Superior temporal gyrus (tissue), 1 donor: ENCODE results near the gene DPYSL4.
"Not testable (repeated sequence)": the region's sequence is repeated elsewhere in the genome, so short reads cannot be mapped to it uniquely, and the experiment has no call there.

Experiments used
- DNase-seq: peaks from one replicate; pipeline ENCODE4 v3.0.0-alpha.2; 2016; ENCODE audit errors: extremely low spot score

DPYSL4 gene

DNA sequence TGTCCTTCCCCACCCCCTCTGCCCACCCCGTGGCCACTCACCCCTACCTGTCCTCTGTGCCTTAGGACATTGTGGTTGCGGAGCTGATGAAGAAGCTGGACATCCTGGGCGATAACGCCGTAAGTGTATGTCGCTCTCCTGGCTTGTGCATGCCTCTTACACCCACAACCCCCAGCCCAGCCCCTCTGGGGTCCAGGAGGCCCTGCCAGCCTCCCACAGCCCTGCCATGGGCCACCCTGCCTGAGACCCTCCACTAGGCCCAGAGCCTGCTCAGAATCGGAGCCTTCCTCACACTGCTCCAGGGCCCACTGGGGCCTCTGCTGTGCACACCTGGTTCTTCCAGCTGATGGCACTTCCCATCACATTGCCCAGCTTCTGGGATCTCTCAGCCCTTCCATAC is 36.8 kb upstream of the DPYSL4 start:
- no peak for DNase-seq

- no peak for DNase-seq
Observed at GRCh38 chr10:132150777-132151176, 36.0 kb upstream of the DPYSL4 start.

DNA sequence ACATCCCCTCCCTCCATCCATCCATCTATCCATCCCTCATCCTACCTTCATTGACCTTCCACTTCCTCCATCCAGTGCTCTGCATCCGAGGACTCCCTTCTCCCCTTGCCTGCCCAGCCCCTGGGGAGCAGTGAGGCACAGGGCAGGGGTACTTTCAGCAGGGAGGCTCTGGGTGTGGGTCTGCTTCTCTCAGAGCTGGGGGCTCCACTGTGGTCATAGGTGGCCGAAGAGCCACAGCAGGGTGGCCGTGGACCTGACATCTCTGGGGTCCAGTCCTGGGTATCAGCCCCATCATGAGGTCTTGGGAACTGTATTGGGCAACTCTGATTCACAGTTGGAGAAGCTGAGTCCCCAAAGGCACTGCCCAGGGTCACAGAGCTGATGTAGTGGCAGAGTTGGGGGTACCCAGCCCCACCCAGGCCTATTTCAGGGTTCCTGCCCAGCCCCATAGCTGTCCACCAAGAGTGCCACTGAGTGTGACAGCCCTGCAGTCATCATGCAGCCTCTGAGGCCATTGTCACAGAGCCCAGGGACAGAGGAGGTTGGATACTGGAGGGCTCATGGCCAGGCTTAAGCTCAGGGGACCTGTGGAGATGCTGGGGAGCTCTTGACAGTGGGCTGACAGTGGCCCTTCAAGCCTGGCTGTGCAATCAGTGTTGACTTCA is 35.3 kb upstream of the DPYSL4 start:
- DNase-seq: no peak

- no peak for DNase-seq
Observed at GRCh38 chr10:132151951-132152505, 34.7 kb upstream of the DPYSL4 start.

DNA sequence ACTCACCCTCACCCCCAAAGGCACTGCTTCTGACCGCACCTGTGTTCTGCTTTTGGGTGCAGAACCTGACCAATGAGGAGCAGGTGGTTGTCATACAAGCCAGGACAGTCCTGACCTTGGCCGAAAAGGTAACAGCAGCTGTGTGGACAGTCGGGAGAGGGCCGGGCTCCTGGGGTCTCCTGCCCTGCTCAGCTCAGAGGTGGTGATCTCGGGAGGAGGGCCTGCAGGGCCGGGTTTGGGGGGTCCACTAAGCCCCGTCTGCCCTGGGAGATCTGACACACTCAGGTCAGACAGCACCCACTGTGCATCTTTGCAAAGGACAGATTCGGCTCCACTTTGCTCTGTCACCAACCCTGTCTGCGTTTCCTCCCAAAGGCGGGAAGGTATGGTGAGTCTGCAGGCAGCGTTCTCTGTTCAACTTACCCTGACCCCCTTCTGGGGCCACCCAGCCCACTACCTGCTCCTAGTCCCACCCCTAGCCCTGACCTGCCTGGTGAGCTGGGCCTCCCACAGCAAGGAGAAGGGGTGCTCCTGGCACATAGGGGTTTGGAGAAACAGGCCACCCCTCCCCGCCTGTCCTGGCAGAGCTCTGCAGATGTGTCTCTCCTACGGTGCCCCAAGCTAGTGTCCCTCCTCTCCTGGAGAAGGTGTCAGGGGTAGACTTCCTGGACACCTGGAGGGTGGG is 33.7 kb upstream of the DPYSL4 start:
- DNase-seq: no peak

GRCh38 chr10:132153616-132154217 is 33.0 kb upstream of the DPYSL4 start:
- no peak for DNase-seq

GRCh38 chr10:132154440-132154839 is 32.3 kb upstream of the DPYSL4 start:
- no peak for DNase-seq

GRCh38 chr10:132154931-132155330 is 31.8 kb upstream of the DPYSL4 start:
- DNase-seq: no peak

DNA sequence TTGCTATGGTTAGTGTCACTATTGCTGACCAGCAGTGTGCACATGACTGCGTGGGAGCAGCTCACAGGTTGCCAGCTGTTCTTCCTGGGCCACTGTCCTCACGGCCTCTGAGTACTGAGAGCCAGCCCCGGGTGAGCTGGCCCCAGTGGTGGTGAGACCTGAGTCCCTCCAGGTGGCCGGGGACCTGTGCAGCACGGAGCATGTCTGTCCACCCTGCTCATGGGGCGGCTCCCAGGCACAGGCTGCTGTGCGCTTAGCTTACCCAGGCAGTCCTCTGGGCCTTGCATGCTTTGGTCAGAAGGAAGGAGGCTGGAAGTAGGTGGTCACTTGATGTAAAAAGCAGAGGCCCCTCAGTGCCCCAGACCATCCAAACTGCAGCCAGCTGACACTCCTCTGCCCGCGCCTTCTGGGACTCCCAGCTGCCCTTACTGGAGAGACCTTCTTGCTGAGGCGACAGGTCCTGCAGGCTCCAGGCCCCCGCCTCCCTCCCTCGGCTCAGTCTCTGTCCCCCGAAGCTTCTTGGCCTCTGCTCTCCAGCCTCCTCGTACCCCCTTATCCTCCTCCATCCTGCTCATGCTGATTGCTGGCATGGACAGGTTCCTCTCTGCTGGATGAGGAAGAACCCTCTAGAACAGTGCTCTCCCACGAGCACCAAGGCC is 30.9 kb upstream of the DPYSL4 start:
- DNase-seq: no peak

GRCh38 chr10:132156382-132156781 is 30.4 kb upstream of the DPYSL4 start:
- DNase-seq: no peak

- DNase-seq: no peak
Observed at GRCh38 chr10:132157101-132157500, 29.6 kb upstream of the DPYSL4 start.

DNA sequence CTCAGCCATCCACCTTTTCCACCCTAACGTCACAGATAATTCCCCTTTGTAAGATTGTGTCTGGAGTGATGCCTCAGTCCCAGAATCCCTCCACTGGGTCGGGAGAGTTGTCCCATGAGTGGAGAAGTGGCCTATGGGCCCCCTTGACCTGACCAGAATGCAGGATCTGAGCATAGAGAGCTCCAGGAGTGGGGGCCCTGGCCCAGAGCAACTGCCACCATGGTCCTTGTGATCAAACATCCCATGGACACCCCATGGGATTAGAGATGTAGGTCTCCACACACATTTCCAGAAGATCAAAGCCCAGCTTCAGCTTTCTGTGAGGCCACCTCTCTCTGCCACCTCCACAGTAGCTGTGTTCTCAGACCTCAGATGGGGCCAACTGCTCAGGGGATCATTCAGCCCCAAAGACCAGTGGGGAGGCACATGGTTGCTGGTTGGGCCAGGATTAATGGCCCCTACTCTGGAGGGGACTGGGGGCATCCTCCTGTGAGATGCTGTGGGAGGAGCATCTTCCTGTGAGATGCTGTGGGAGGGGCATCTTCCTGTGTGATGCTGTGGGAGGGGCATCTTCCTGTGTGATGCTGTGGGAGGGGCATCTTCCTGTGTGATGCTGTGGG is 28.5 kb upstream of the DPYSL4 start:
- DNase-seq: no peak

DNA sequence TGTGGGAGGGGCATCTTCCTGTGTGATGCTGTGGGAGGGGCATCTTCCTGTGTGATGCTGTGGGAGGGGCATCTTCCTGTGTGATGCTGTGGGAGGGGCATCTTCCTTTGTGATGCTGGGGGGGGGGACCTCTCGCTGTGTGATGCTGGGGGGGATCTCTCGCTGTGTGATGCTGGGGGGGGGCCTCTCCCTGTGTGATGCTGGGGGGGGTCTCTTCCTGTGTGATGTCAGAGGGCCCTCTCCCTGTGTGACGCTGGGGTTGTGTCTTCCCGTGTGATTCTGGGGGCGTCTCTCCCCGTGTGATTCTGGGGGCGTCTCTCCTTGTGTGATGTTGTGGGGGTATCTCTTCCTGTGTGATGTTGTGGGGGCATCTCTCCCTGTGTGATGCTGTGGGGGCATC is 27.9 kb upstream of the DPYSL4 start:
- DNase-seq: no peak

DNA sequence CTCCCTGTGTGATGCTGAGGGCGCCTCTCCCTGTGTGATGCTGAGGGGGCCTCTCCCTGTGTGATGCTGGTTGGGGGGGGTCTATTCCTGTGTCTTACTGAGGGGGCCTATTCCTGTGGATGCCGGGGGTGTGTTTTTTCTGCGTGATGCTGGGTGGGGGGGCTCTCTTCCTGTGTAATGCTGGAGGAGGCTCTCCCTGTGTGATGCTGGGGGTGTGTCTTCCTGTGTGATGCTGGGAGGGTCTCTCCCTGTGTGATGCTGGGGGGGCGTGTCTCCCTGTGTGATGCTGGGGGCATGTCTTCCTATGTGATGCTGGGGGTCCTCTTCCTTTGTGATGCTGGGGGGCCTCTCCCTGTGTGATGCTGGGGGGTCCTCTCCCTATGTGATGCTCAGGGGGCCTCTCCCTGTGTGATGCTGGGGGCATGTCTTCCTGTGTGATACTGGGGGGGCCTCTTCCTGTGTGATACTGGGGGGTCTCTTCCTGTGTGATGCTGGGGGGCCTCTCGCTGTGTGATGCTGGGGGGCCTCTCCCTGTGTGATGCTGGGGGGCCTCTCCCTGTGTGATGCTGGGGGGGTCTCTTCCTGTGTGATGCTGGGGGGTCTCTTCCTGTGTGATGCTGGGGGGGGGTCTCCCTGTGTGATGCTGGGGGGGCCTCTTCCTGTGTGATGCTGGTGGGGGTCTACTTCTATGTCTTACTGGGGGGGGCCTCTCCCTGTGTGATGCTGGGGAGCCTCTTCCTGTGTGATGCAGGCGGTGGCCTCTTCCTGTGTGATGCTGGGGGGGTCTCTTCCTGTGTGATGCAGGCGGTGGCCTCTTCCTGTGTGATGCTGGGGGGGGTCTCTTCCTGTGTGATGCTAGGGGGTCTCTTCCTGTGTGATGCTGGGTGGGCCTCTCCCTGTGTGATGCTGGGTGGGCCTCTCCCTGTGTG is 27.2 kb upstream of the DPYSL4 start:
- not testable (repeated sequence) for DNase-seq

DNA sequence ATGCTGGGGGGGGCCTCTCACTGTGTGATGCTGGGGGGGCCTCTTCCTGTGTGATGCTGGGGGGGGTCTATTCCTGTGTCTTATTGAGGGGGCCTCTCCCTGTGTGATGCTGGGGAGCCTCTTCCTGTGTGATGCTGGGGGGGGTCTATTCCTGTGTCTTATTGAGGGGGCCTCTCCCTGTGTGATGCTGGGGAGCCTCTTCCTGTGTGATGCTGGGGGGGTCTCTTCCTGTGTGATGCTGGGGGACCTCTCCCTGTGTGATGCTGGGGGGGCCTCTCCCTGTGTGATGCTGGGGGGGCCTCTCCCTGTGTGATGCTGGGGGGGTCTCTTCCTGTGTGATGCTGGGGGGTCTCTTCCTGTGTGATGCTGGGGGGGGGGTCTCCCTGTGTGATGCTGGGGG is 26.5 kb upstream of the DPYSL4 start:
- DNase-seq: not testable (repeated sequence)

- not testable (repeated sequence) for DNase-seq
Observed at GRCh38 chr10:132160834-132161622, 25.7 kb upstream of the DPYSL4 start.

DNA sequence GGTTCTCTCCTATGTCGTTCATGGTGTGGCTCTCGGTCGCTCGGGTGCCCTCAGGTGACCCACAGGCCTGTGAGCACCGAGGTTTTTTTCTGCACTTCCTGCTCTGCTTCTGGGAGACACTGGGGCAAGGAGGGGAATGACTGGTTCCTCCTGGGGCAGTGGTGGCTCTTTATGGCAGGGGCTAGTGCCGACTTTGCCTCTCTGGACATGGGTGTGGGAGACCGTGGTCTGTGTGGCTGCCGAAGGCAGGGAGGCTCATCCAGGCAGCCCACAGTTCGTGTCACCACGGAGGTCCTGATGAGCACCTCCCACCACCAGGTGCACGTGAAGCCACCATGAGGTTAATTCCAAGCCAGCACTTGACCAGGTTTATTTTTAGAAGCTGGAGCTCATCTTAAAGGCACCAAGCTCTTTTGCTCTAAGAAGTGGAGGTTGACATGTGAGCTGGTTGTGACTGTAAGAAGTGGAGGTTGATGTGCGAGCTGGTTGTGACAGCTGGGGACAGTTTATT is 24.7 kb upstream of the DPYSL4 start:
- no peak for DNase-seq

DNA sequence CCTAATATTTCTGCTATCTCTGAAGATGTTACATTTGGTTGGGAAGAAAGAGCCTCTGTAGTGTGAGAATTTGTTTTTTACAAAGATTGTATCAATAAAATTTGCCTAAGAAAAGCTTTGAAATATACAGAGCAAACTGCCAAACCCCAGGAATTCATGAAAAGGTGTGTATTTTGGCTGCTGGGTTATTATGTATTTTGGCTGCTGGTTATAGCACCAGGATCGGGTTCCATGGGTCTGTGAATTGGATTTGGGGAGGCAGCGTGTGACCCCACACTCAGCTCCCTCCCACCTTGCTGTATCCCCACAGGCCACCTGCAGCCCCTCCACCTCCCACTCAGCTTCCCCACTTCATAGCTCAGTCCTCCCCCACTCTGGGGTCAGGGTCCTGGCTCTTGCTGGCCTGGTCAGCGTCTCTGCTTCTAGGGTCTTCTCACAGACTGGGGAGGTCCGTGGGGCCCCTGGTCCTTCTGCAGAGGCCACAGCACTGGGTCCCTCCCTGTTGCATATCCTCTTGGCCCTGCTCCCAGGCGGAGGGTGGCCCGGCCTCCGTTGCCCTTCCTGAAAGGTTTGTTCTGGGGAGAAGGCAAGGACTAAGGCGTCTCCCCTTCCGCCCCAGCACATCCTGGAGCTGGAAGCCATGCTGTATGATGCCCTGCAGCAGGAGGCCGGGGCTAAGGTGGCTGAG is 24.0 kb upstream of the DPYSL4 start:
- no peak for DNase-seq

DNA sequence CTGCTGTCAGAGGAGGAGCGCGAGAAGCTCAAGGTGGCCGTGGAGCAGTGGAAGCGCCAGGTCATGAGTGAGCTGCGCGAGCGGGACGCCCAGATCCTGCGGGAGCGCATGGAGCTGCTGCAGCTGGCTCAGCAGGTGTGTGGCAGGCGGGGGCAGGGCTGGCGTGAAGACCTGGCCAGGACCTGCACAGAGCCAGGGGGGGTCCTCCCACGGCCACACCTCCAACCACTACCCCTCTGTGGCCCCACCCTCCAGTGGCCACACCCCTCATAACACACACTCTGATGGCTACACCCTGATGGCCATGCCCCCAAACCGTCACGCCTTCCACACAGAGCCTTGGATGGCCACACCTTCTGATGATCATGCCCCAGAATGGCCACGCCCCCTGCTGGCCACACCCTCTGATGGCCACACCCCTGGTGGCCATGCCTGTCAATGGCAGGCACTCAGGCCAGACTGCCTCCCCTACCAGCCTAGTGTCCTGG is 23.4 kb upstream of the DPYSL4 start:
- DNase-seq: no peak
